GM12878 (cell line): ENCODE results near the gene SLC26A1.

ENCODE experiments used
- CTCF ChIP-seq, 3 experiments: IDR thresholded peaks in 2 of 3; conservative IDR thresholded peaks in 1 of 3; 2 replicates each; pipeline ENCODE4 v1.5.1; 2011; ENCODE audit warnings: low read depth in 3 of 3, low read length in 3 of 3, mild to moderate bottlenecking in 3 of 3, control low read depth in 2 of 3, moderate library complexity in 2 of 3, inconsistent platforms in 1 of 3, mixed read lengths in 1 of 3; ENCODE audit not compliant: control insufficient read depth in 2 of 3, insufficient read depth in 1 of 3; ENCODE audit errors: extremely low read depth in 1 of 3
- POLR2A ChIP-seq: IDR thresholded peaks from 2 replicates; pipeline ENCODE4 v1.6.1; 2011; ENCODE audit warnings: low read depth, mild to moderate bottlenecking, low read length
- SIN3A ChIP-seq: IDR thresholded peaks from 2 replicates; pipeline ENCODE4 v1.6.1; 2012; ENCODE audit warnings: low read depth, low read length, improper control_type of control experiment
- TF ChIP-seq, protein P1 (sequence below): IDR thresholded peaks from 2 replicates; pipeline ENCODE4 v1.6.1; 2011; ENCODE audit warnings: low read depth, mild to moderate bottlenecking, low read length, moderate library complexity, borderline replicate concordance; ENCODE audit errors: extremely low read depth

DNA sequence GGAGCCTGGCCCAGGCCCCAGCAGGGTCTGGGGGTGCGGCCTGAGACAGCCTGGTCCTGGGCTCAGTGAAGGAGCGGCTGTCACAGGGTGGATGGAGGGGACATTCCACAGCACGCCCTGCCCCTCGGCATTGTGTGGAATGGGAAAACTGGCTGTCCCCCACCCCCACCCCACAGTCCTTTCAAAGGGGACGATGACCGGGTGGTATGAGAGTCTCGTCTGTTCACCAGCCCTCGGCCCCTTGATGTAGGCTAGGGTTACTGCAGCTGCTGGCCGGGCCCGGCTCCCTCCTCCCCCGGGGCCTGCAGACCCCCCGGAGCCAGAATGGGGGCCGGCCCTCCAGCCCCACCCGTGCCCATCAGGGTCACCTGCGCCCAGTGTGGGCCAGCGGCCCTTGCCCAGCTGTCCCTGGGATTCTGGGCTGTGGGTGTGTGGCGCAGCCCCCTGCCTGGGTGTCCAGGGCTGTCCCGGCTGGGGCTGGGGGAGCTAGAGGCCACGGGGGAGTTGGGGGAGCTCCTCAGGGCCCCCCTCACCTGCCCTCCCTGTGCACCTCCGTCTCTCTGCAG, 30.0 kb upstream of the SLC26A1 start:
- TF ChIP-seq CTCF (IDR thresholded peaks at IDR 0.05 in 2 of 3, conservative IDR thresholded peaks at IDR 0.05 in 1 of 3; ENCODE audit: control insufficient read depth in 2 of 3, extremely low read depth in 1 of 3, insufficient read depth in 1 of 3, low read depth in 3 of 3, low read length in 3 of 3) (no peak), SIN3A (no peak), POLR2A (no peak)
- TF ChIP-seq, protein P1, sequence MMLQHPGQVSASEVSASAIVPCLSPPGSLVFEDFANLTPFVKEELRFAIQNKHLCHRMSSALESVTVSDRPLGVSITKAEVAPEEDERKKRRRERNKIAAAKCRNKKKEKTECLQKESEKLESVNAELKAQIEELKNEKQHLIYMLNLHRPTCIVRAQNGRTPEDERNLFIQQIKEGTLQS: no peak
